GM23338 (cell line): Measurements from ENCODE around the gene PI4K2A. TPM values are rescaled to one million over a fixed set of nuclear protein-coding genes. Genes with fewer than 3 reads are reported as not detected.
A peak's percentile ranks its signal among the peaks of the same experiment; 100 is the strongest.

Experiments used
- ATAC-seq: fragments of 200-7000 bp; cut with Tn5 transposase; 3 replicates; pipeline ENCODE4 v1.9.1; 2020
- DNase-seq: peaks from one replicate; pipeline ENCODE4 v3.0.0-alpha.2; 2015; ENCODE audit warnings: low spot score
- H2AFZ ChIP-seq: fragments of 200-600 bp; sonication (generic); 2 replicates; pipeline ENCODE4 v1.8.0; 2016; ENCODE audit warnings: antibody characterized with exemption, mild to moderate bottlenecking, moderate library complexity
- H3F3A ChIP-seq: fragments of 200-600 bp; sonication (generic); replicated peaks from 2 replicates; pipeline ENCODE4 v1.8.0; 2017; ENCODE audit warnings: antibody characterized with exemption, mixed run types, low read depth
- H3K27ac ChIP-seq: fragments of 200-600 bp; sonication (generic); 2 replicates; pipeline ENCODE4 v1.6.1; 2016; ENCODE audit warnings: low read depth
- H3K27me3 ChIP-seq: fragments of 200-600 bp; sonication (generic); 2 replicates; pipeline ENCODE4 v1.8.0; 2016; ENCODE audit warnings: mild to moderate bottlenecking, mixed run types, moderate library complexity; ENCODE audit not compliant: insufficient read depth
- H3K36me3 ChIP-seq: fragments of 200-600 bp; sonication (generic); 2 replicates; pipeline ENCODE4 v1.8.0; 2016; ENCODE audit warnings: mild to moderate bottlenecking; ENCODE audit not compliant: insufficient read depth
- H3K4me1 ChIP-seq: fragments of 200-600 bp; sonication (generic); 2 replicates; pipeline ENCODE4 v1.8.0; 2016; ENCODE audit warnings: mild to moderate bottlenecking, moderate library complexity; ENCODE audit not compliant: insufficient read depth
- H3K4me2 ChIP-seq: fragments of 200-600 bp; sonication (generic); 2 replicates; pipeline ENCODE4 v1.7.1; 2017; ENCODE audit warnings: mixed run types
- H3K4me3 ChIP-seq: fragments of 200-600 bp; sonication (generic); 2 replicates; pipeline ENCODE4 v1.6.1; 2016; ENCODE audit warnings: mixed run types
- H3K79me2 ChIP-seq: fragments of 200-600 bp; sonication (generic); replicated peaks from 2 replicates; pipeline ENCODE4 v1.8.0; 2017; ENCODE audit warnings: mild to moderate bottlenecking; ENCODE audit not compliant: insufficient read depth
- H3K9me2 ChIP-seq: fragments of 200-600 bp; sonication (generic); 2 replicates; pipeline ENCODE4 v1.8.0; 2017; ENCODE audit not compliant: insufficient read depth
- H4K20me1 ChIP-seq: fragments of 200-600 bp; sonication (generic); replicated peaks from 2 replicates; pipeline ENCODE4 v1.8.0; 2017; ENCODE audit warnings: mild to moderate bottlenecking; ENCODE audit not compliant: insufficient read depth
- H3K27ac Mint-ChIP-seq: 2 replicates; pipeline ENCODE4 v1.8.0; 2020; ENCODE audit warnings: inconsistent platforms, mild to moderate bottlenecking, moderate library complexity, mixed read lengths
- H3K27me3 Mint-ChIP-seq: 3 replicates; pipeline ENCODE4 v1.8.0; 2022; ENCODE audit warnings: low read depth, mild to moderate bottlenecking, moderate library complexity, mixed read lengths, inconsistent platforms; ENCODE audit not compliant: insufficient read depth, poor library complexity
- H3K36me3 Mint-ChIP-seq: 3 replicates; pipeline ENCODE4 v1.8.0; 2021; ENCODE audit warnings: low read depth, mild to moderate bottlenecking, inconsistent platforms, moderate library complexity, mixed read lengths
- H3K4me1 Mint-ChIP-seq: 3 replicates; pipeline ENCODE4 v1.8.0; 2020; ENCODE audit warnings: mild to moderate bottlenecking, inconsistent platforms, mixed read lengths
- H3K4me3 Mint-ChIP-seq: 3 replicates; pipeline ENCODE4 v1.8.0; 2021; ENCODE audit warnings: moderate library complexity, mild to moderate bottlenecking, inconsistent platforms, mixed read lengths
- H3K9me3 Mint-ChIP-seq: 3 replicates; pipeline ENCODE4 v1.8.0; 2020; ENCODE audit warnings: moderate library complexity, mild to moderate bottlenecking, inconsistent platforms, mixed read lengths
- CREB1 ChIP-seq: fragments of 250-450 bp; sonication (Bioruptor Pico); IDR thresholded peaks from 2 replicates; pipeline ENCODE4 v1.5.0; 2020; ENCODE audit warnings: low read depth, mild to moderate bottlenecking, moderate library complexity
- CTCF ChIP-seq, 2 experiments: fragments of 200-600 bp in 1 of 2; sonication (generic) in 1 of 2; conservative IDR thresholded peaks; 2 replicates each; pipeline versions ENCODE4 v1.5.1 to v1.6.1; 2016 to 2017; ENCODE audit warnings: antibody characterized with exemption in 2 of 2, low read depth in 2 of 2, mild to moderate bottlenecking in 2 of 2, moderate library complexity in 1 of 2
- EZH2phosphoT487 ChIP-seq: fragments of 200-600 bp; sonication (generic); IDR thresholded peaks from one replicate; pipeline ENCODE4 v1.8.1; 2018; ENCODE audit warnings: antibody characterized with exemption; ENCODE audit not compliant: unreplicated experiment
- JUNB ChIP-seq: IDR thresholded peaks from one replicate; pipeline ENCODE4 v1.6.1; 2016; ENCODE audit warnings: antibody characterized with exemption; ENCODE audit not compliant: unreplicated experiment
- POLR2AphosphoS5 ChIP-seq: IDR thresholded peaks from 2 replicates; pipeline ENCODE4 v1.6.1; 2016; ENCODE audit warnings: antibody characterized with exemption, low read depth
- REST ChIP-seq: IDR thresholded peaks from one replicate; pipeline ENCODE4 v1.6.1; 2018; ENCODE audit warnings: antibody characterized with exemption; ENCODE audit not compliant: unreplicated experiment
- STAT1 ChIP-seq: IDR thresholded peaks from one replicate; pipeline ENCODE4 v1.6.1; 2016; ENCODE audit warnings: antibody characterized with exemption; ENCODE audit not compliant: unreplicated experiment
- ZNF114 ChIP-seq: fragments of 250-450 bp; sonication (Bioruptor Pico); IDR thresholded peaks from 2 replicates; pipeline ENCODE4 v1.5.0; 2020; ENCODE audit warnings: mild to moderate bottlenecking, moderate library complexity
- ZNF331 ChIP-seq: fragments of 250-450 bp; sonication (Bioruptor Pico); IDR thresholded peaks from 2 replicates; pipeline ENCODE4 v1.5.0; 2020; ENCODE audit warnings: low read depth, mild to moderate bottlenecking, moderate library complexity
- ZNF462 ChIP-seq: fragments of 250-450 bp; sonication (Bioruptor Pico); IDR thresholded peaks from 2 replicates; pipeline ENCODE4 v1.5.0; 2020; ENCODE audit warnings: mild to moderate bottlenecking, moderate library complexity
- polyA plus RNA-seq: library from polyadenylated mRNA; unstranded; fragments of >200 nt; fragmentation: Nextera tagmentation; extraction: Ambion mirVana; gene quantifications from 2 replicates; pipeline ENCODE4 v1.2.1, GENCODE V29; 2016
- total RNA-seq: library from RNA; depleted of rRNA; stranded (reverse); fragments of >200 nt; shearing (Covaris generic); gene quantifications from 2 replicates; pipeline ENCODE4 v1.2.3, GENCODE V29; 2014

The PI4K2A gene
- total and polyA plus RNA-seq, 2 experiments from 2014 or later: 8.1 to 29.2 TPM

- peak overlapping the region; percentile 92 for H3K4me3 ChIP-seq
- H3K79me2 ChIP-seq: peaks cover 49% of the 10 kb centered on the region
- H4K20me1 ChIP-seq: peaks cover 22% of the 10 kb centered on the region; the same call in 1 of the 2 replicates
- Mint-ChIP-seq H3K36me3 (peaks cover 31% of the 10 kb centered on the region), H3K27ac (peak overlapping the region; percentile 89), H3K4me1 (peaks cover 21% of the 10 kb centered on the region), H3K9me3 (peaks cover 2% of the 10 kb centered on the region; the same call in 2 of the 3 replicates), H3K27me3 (peaks cover 11% of the 10 kb centered on the region), H3K4me3 (peak overlapping the region; percentile 97)
- no peaks in the 10 kb centered on the region for H3F3A ChIP-seq
- H3K27me3 ChIP-seq: no peaks in the 10 kb centered on the region
- peak; percentile 69 for DNase-seq
- H2AFZ ChIP-seq: no peak overlapping the region
- no peak for TF ChIP-seq JUNB
- no peak for TF ChIP-seq STAT1
- TF ChIP-seq ZNF114 (CRISPR knock-in tag): no peak
- TF ChIP-seq ZNF331: no peak
- TF ChIP-seq CREB1 (CRISPR knock-in tag): peak; percentile 29; the same call in 1 of the 2 replicates
- TF ChIP-seq ZNF462 (CRISPR knock-in tag): no peak
- no peak for TF ChIP-seq POLR2AphosphoS5
- peak; percentile 8 for TF ChIP-seq REST
- no peak for TF ChIP-seq EZH2phosphoT487
- no peak for TF ChIP-seq CTCF (conservative IDR thresholded peaks at IDR 0.05; ENCODE audit: low read depth in 2 of 2)
- peak overlapping the region; percentile 86 for H3K4me2 ChIP-seq
- H3K4me1 ChIP-seq: peaks cover 6% of the 10 kb centered on the region; the same call in 1 of the 2 replicates
- ATAC-seq: peak; percentile 69
- no peaks in the 10 kb centered on the region for H3K9me2 ChIP-seq
- H3K27ac ChIP-seq: peak overlapping the region; percentile 48; the same call in 1 of the 2 replicates
- H3K36me3 ChIP-seq: peaks cover under 1% of the 10 kb centered on the region
Measured at GRCh38 chr10:97640868-97641811, 669 bp downstream of the PI4K2A start.
